Osteocyte (in vitro differentiated cells): ENCODE measurements around the gene PREX1. TPM values are rescaled to one million over a fixed set of nuclear protein-coding genes. Genes with fewer than 3 reads are reported as not detected.

Experiments
- DNase-seq: peaks from one replicate; pipeline ENCODE4 v3.0.0; 2021; ENCODE audit warnings: mixed read lengths; ENCODE audit not compliant: unreplicated experiment; ENCODE audit errors: extremely low spot score
- H3K27ac Mint-ChIP-seq: one replicate; pipeline ENCODE4 v1.8.0; 2021; ENCODE audit warnings: mild to moderate bottlenecking, mixed read lengths; ENCODE audit not compliant: unreplicated experiment
- H3K27me3 Mint-ChIP-seq: one replicate; pipeline ENCODE4 v1.8.0; 2021; ENCODE audit warnings: mixed read lengths; ENCODE audit not compliant: unreplicated experiment
- H3K36me3 Mint-ChIP-seq: one replicate; pipeline ENCODE4 v1.8.0; 2021; ENCODE audit warnings: mixed read lengths; ENCODE audit not compliant: unreplicated experiment
- H3K4me1 Mint-ChIP-seq: one replicate; pipeline ENCODE4 v1.8.0; 2021; ENCODE audit warnings: mixed read lengths; ENCODE audit not compliant: unreplicated experiment
- H3K4me3 Mint-ChIP-seq: one replicate; pipeline ENCODE4 v1.8.0; 2021; ENCODE audit warnings: mild to moderate bottlenecking, moderate library complexity, mixed read lengths; ENCODE audit not compliant: unreplicated experiment
- H3K9me3 Mint-ChIP-seq: one replicate; pipeline ENCODE4 v1.8.0; 2021; ENCODE audit warnings: mixed read lengths; ENCODE audit not compliant: unreplicated experiment
- total RNA-seq: library from RNA; stranded (reverse); gene quantifications from 2 replicates; pipeline ENCODE4 v1.2.1, GENCODE V29; 2021
- TF ChIP-seq, protein P1 (sequence below): fragments of 200-600 bp; sonication (generic); IDR thresholded peaks from 2 replicates; pipeline ENCODE4 v1.5.0; 2021; ENCODE audit warnings: antibody characterized with exemption, mild to moderate bottlenecking, moderate library complexity

The PREX1 gene
- total RNA-seq, 1 donor from 2014 or later: 24.2 TPM

DNA sequence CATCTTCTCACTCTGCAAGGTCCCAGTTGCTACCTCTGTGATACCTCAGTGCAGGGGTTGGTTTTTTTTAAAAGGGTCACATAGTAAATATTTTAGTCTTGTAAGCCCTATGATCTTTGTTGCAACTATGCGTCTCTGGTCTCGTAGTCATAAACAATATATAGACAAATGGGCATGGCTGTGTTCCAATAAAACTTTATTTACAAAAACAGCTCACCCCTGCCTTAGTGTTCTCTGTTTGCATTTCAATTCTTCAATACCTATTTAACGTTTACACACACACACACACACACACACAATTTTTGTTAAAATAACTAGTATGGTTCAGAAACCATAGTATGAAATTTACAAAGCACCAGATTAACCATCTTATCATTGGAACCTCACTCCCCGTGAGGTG is 216.8 kb downstream of the PREX1 start:
- Mint-ChIP-seq H3K9me3 (no peaks in the 10 kb centered on the region), H3K27me3 (peaks cover 57% of the 10 kb centered on the region), H3K4me3 (no peak overlapping the region), H3K36me3 (no peaks in the 10 kb centered on the region), H3K27ac (no peak overlapping the region), H3K4me1 (no peaks in the 10 kb centered on the region)
- TF ChIP-seq, protein P1, sequence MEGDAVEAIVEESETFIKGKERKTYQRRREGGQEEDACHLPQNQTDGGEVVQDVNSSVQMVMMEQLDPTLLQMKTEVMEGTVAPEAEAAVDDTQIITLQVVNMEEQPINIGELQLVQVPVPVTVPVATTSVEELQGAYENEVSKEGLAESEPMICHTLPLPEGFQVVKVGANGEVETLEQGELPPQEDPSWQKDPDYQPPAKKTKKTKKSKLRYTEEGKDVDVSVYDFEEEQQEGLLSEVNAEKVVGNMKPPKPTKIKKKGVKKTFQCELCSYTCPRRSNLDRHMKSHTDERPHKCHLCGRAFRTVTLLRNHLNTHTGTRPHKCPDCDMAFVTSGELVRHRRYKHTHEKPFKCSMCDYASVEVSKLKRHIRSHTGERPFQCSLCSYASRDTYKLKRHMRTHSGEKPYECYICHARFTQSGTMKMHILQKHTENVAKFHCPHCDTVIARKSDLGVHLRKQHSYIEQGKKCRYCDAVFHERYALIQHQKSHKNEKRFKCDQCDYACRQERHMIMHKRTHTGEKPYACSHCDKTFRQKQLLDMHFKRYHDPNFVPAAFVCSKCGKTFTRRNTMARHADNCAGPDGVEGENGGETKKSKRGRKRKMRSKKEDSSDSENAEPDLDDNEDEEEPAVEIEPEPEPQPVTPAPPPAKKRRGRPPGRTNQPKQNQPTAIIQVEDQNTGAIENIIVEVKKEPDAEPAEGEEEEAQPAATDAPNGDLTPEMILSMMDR: no peak
- no peak for DNase-seq

DNA sequence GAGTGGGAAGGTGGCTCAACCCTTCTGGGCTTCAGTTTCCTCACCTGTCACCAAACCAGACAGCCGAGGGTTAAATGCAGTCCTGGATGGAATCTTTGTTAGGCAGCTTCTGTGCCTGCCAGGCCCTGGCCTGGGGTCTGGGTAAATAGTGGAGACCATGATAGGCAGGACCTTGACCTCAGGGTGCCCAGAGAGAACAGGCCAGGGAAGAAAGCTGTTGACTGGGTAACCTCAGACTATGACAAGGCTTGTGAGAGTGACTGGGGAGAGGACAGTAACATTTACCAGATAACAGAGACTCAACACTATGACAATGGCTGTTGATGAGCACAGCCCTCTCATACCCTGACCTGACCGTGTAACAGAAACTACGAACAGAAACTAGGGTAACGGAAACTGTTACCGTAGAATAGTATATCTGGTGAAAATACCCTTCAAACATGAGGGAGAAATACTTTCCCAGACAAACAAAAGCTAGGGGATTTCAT is 218.3 kb downstream of the PREX1 start:
- no peak overlapping the region for H3K4me3 Mint-ChIP-seq
- H3K36me3 Mint-ChIP-seq: no peaks in the 10 kb centered on the region
- no peak for DNase-seq
- peaks cover 63% of the 10 kb centered on the region for H3K27me3 Mint-ChIP-seq
- no peak overlapping the region for H3K27ac Mint-ChIP-seq
- TF ChIP-seq, protein P1: no peak
- no peaks in the 10 kb centered on the region for H3K4me1 Mint-ChIP-seq
- H3K9me3 Mint-ChIP-seq: no peaks in the 10 kb centered on the region

- Mint-ChIP-seq H3K4me1 (no peaks in the 10 kb centered on the region), H3K27me3 (peaks cover 60% of the 10 kb centered on the region), H3K9me3 (no peaks in the 10 kb centered on the region), H3K27ac (no peak overlapping the region), H3K4me3 (no peak overlapping the region), H3K36me3 (no peaks in the 10 kb centered on the region)
- DNase-seq: no peak
- TF ChIP-seq, protein P1: no peak
Observed at GRCh38 chr20:48608756-48609155, 219.0 kb downstream of the PREX1 start.

GRCh38 chr20:48607544-48607865 is 220.3 kb downstream of the PREX1 start:
- H3K27me3 Mint-ChIP-seq: peaks cover 57% of the 10 kb centered on the region
- no peaks in the 10 kb centered on the region for H3K4me1 Mint-ChIP-seq
- no peak overlapping the region for H3K4me3 Mint-ChIP-seq
- no peaks in the 10 kb centered on the region for H3K9me3 Mint-ChIP-seq
- no peak for DNase-seq
- no peak overlapping the region for H3K27ac Mint-ChIP-seq
- TF ChIP-seq, protein P1: no peak
- no peaks in the 10 kb centered on the region for H3K36me3 Mint-ChIP-seq

GRCh38 chr20:48606841-48607543 is 220.8 kb downstream of the PREX1 start:
- Mint-ChIP-seq H3K9me3 (no peaks in the 10 kb centered on the region), H3K27me3 (peaks cover 57% of the 10 kb centered on the region), H3K4me3 (no peak overlapping the region), H3K27ac (no peak overlapping the region), H3K4me1 (no peaks in the 10 kb centered on the region), H3K36me3 (no peaks in the 10 kb centered on the region)
- DNase-seq: no peak
- TF ChIP-seq, protein P1: no peak
